Chondrocyte (in vitro differentiated cells): Measurements from ENCODE around the gene GNAI3. TPM values are rescaled to one million over a fixed set of nuclear protein-coding genes. Genes with fewer than 3 reads are reported as not detected.

Experiments used
- DNase-seq: peaks from one replicate; pipeline ENCODE4 v3.0.0; 2021; ENCODE audit warnings: mixed read lengths, low spot score
- H3K27ac Mint-ChIP-seq: one replicate; pipeline ENCODE4 v1.8.0; 2021; ENCODE audit warnings: mild to moderate bottlenecking, moderate library complexity, mixed read lengths; ENCODE audit not compliant: unreplicated experiment
- H3K27me3 Mint-ChIP-seq: 2 replicates; pipeline ENCODE4 v1.8.0; 2021; ENCODE audit warnings: low read depth, mixed read lengths
- H3K36me3 Mint-ChIP-seq: 2 replicates; pipeline ENCODE4 v1.8.0; 2021; ENCODE audit warnings: low read depth, mixed read lengths
- H3K4me1 Mint-ChIP-seq: 2 replicates; pipeline ENCODE4 v1.8.0; 2021; ENCODE audit warnings: low read depth, mild to moderate bottlenecking, mixed read lengths
- H3K4me3 Mint-ChIP-seq: one replicate; pipeline ENCODE4 v1.8.0; 2021; ENCODE audit warnings: mild to moderate bottlenecking, moderate library complexity, mixed read lengths; ENCODE audit not compliant: unreplicated experiment
- H3K9me3 Mint-ChIP-seq: 2 replicates; pipeline ENCODE4 v1.8.0; 2021; ENCODE audit warnings: low read depth, mixed read lengths
- CTCF ChIP-seq: fragments of 200-600 bp; sonication (generic); IDR thresholded peaks from 2 replicates; pipeline ENCODE4 v1.5.0; 2021; ENCODE audit warnings: antibody characterized with exemption, mild to moderate bottlenecking, moderate library complexity
- total RNA-seq: library from RNA; stranded (reverse); gene quantifications from 3 replicates; pipeline ENCODE4 v1.2.1, GENCODE V29; 2021

GNAI3 gene
- total RNA-seq, 1 donor from 2014 or later, result 10.7 TPM

GRCh38 chr1:109578947-109579443 is 30.6 kb downstream of the GNAI3 start:
- Mint-ChIP-seq H3K4me1 (peaks cover 14% of the 10 kb centered on the region), H3K36me3 (peaks cover 15% of the 10 kb centered on the region), H3K27ac (peak overlapping the region; percentile 91), H3K9me3 (no peaks in the 10 kb centered on the region), H3K4me3 (no peak overlapping the region), H3K27me3 (no peaks in the 10 kb centered on the region)
- DNase-seq, result no peak
- no peak for TF ChIP-seq CTCF

- no peak for DNase-seq
- H3K4me3 Mint-ChIP-seq, result no peak overlapping the region
- H3K27ac Mint-ChIP-seq, result peak overlapping the region; percentile 91
- peaks cover 16% of the 10 kb centered on the region for H3K36me3 Mint-ChIP-seq
- peaks cover 14% of the 10 kb centered on the region for H3K4me1 Mint-ChIP-seq
- H3K27me3 Mint-ChIP-seq, result no peaks in the 10 kb centered on the region
- TF ChIP-seq CTCF, result no peak
- no peaks in the 10 kb centered on the region for H3K9me3 Mint-ChIP-seq
These were observed 31.1 kb downstream of the GNAI3 start for GRCh38 chr1:109579491-109579890.

- Mint-ChIP-seq H3K27ac (no peak overlapping the region), H3K4me1 (peaks cover 14% of the 10 kb centered on the region), H3K36me3 (peaks cover 19% of the 10 kb centered on the region), H3K4me3 (no peak overlapping the region), H3K27me3 (no peaks in the 10 kb centered on the region), H3K9me3 (no peaks in the 10 kb centered on the region)
- DNase-seq, result no peak
- TF ChIP-seq CTCF, result no peak
These were observed 33.6 kb downstream of the GNAI3 start for GRCh38 chr1:109582021-109582420.

GRCh38 chr1:109584766-109585165 is 36.4 kb downstream of the GNAI3 start:
- Mint-ChIP-seq H3K9me3 (no peaks in the 10 kb centered on the region), H3K27me3 (no peaks in the 10 kb centered on the region), H3K4me1 (no peaks in the 10 kb centered on the region), H3K4me3 (no peak overlapping the region), H3K27ac (no peak overlapping the region), H3K36me3 (peaks cover 37% of the 10 kb centered on the region)
- no peak for DNase-seq
- TF ChIP-seq CTCF, result no peak

- Mint-ChIP-seq H3K4me1 (no peaks in the 10 kb centered on the region), H3K36me3 (peaks cover 35% of the 10 kb centered on the region), H3K27ac (no peak overlapping the region), H3K4me3 (no peak overlapping the region), H3K27me3 (no peaks in the 10 kb centered on the region), H3K9me3 (no peaks in the 10 kb centered on the region)
- DNase-seq, result no peak
- no peak for TF ChIP-seq CTCF
These were observed 37.6 kb downstream of the GNAI3 start for GRCh38 chr1:109586055-109586454.
